Caco-2 (cell line): ENCODE measurements around the gene DLST. TPM values are rescaled to one million over a fixed set of nuclear protein-coding genes. Genes with fewer than 3 reads are reported as not detected.

Experiments
- BruUV-seq: library from RNA; stranded (reverse); fragments of 400-500 nt; replicated peaks from 2 replicates; lab custom pipeline; 2021; lab: Mats Ljungman, UMichigan
- CTCF ChIA-PET: fragments of 300-600 bp; sonication (Branson Sonifier 250); formaldehyde crosslinking; loops from one replicate; lab custom pipeline; 2022; ENCODE audit warnings: antibody characterized with exemption; lab: Charles Lee
- POLR2A ChIA-PET: fragments of 300-600 bp; sonication (Branson Sonifier 250); formaldehyde crosslinking; loops from one replicate; lab custom pipeline; 2022; ENCODE audit warnings: antibody characterized with exemption; lab: Charles Lee
- DNase-seq, 2 experiments: peaks; one replicate each; pipeline versions ENCODE4 v3.0.0 to v3.0.0-alpha.2; 2020 to 2022
- H3K27me3 ChIP-seq: replicated peaks from 2 replicates; pipeline ENCODE4 v1.6.0; 2011; ENCODE audit warnings: low read length; ENCODE audit not compliant: control insufficient read depth, insufficient read depth
- H3K36me3 ChIP-seq: 2 replicates; pipeline ENCODE4 v1.5.1; 2011; ENCODE audit warnings: low read length; ENCODE audit not compliant: control insufficient read depth, insufficient read depth
- H3K4me1 ChIP-seq: fragments of 250-450 bp; sonication (Bioruptor Pico); 2 replicates; pipeline ENCODE4 v1.5.1; 2020; ENCODE audit warnings: mild to moderate bottlenecking
- H3K4me3 ChIP-seq: 2 replicates; pipeline ENCODE4 v1.5.1; 2011; ENCODE audit warnings: low read depth, mild to moderate bottlenecking, control low read depth, low read length
- H3K9me3 ChIP-seq: fragments of 250-450 bp; sonication (Bioruptor Pico); 2 replicates; pipeline ENCODE4 v1.5.1; 2020; ENCODE audit warnings: mild to moderate bottlenecking, moderate library complexity
- H3K27ac Mint-ChIP-seq: one replicate; pipeline ENCODE4 v1.8.0; 2022; ENCODE audit warnings: mixed read lengths; ENCODE audit not compliant: unreplicated experiment
- H3K27me3 Mint-ChIP-seq: one replicate; pipeline ENCODE4 v1.8.0; 2022; ENCODE audit warnings: mixed read lengths; ENCODE audit not compliant: insufficient read depth, unreplicated experiment
- H3K36me3 Mint-ChIP-seq: one replicate; pipeline ENCODE4 v1.8.0; 2022; ENCODE audit warnings: mild to moderate bottlenecking, mixed read lengths; ENCODE audit not compliant: insufficient read depth, unreplicated experiment
- H3K4me1 Mint-ChIP-seq: one replicate; pipeline ENCODE4 v1.8.0; 2022; ENCODE audit warnings: low read depth, mixed read lengths; ENCODE audit not compliant: unreplicated experiment
- H3K4me3 Mint-ChIP-seq: one replicate; pipeline ENCODE4 v1.8.0; 2022; ENCODE audit warnings: mild to moderate bottlenecking, moderate library complexity, mixed read lengths; ENCODE audit not compliant: unreplicated experiment
- H3K9me3 Mint-ChIP-seq: one replicate; pipeline ENCODE4 v1.8.0; 2022; ENCODE audit warnings: mixed read lengths; ENCODE audit not compliant: unreplicated experiment
- intact Hi-C: fragments of 100-400 bp; cut with micrococcal nuclease; formaldehyde crosslinking; loops from one replicate; pipeline ENCODE4 v1.10.0; 2022; ENCODE audit not compliant: unreplicated experiment
- total RNA-seq: library from RNA; stranded (reverse); gene quantifications from 2 replicates; pipeline ENCODE4 v1.2.3, GENCODE V29; 2022
- TF ChIP-seq, protein P1 (sequence below), 2 experiments: fragments of 200-600 bp in 1 of 2; IDR thresholded peaks; 1 replicate in 1 of 2; 2 replicates in 1 of 2; pipeline versions ENCODE4 v1.5.1 to v1.8.0; 2011 to 2022; ENCODE audit warnings: antibody characterized with exemption in 1 of 2, control low read depth in 1 of 2, inconsistent platforms in 1 of 2, low read depth in 1 of 2, low read length in 1 of 2, mild to moderate bottlenecking in 1 of 2, moderate library complexity in 1 of 2; ENCODE audit not compliant: insufficient read depth in 1 of 2, severe bottlenecking in 1 of 2, unreplicated experiment in 1 of 2

DLST gene
- total RNA-seq, 1 experiment from 2014 or later: 88.1 TPM

DNA sequence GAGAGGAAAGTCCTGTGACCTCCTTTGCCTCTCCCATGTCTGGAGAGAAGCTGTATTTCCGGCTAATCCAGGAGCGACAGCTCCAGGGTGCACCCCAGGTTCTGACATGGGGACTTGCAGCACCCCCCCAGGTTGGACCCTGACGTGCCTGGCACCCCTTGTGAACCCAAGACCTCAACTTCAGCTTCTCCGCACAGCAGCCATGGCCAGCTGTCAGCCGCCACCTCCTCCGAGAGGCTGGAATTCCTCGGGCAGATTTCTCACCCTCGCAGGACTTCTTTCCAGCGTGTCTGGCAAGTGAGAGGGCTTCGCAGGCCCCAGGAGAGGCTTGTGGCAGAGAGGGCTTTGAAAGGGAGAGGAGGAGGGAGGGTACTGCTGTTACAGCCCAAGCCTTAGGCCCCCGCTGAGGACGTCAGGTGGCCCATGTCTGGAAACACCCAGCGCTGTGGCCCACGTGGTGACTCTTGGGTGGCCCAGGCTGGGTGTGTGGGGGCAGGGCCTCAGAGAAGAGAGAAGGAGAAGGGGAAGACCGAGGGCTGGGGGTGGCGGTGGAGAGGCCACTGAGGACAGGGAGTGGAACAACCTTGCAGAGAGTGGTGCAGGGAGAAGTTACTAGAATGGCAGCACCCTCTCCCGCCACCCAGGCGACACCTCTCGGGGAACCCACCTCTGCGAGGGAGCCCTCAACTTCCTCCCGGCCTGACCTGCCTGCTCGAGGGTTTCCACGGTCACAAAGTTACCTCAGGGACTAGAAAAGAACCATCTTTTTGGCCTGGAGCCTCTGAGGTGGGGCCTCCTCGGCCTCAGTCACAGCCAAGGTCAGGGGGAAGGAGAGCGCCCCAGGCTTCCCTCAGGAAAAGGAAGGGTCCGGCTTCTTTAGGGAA is 53.0 kb downstream of the DLST start:
- no peaks in the 10 kb centered on the region for H3K4me1 Mint-ChIP-seq
- POLR2A ChIA-PET: no interaction called here
- no peak for DNase-seq
- H3K27ac Mint-ChIP-seq: no peak overlapping the region
- no peaks in the 10 kb centered on the region for H3K9me3 ChIP-seq
- peaks cover 6% of the 10 kb centered on the region for H3K27me3 Mint-ChIP-seq
- no peaks in the 10 kb centered on the region for H3K4me1 ChIP-seq
- peaks cover under 1% of the 10 kb centered on the region for H3K36me3 Mint-ChIP-seq
- no peaks in the 10 kb centered on the region for H3K27me3 ChIP-seq
- TF ChIP-seq, protein P1, sequence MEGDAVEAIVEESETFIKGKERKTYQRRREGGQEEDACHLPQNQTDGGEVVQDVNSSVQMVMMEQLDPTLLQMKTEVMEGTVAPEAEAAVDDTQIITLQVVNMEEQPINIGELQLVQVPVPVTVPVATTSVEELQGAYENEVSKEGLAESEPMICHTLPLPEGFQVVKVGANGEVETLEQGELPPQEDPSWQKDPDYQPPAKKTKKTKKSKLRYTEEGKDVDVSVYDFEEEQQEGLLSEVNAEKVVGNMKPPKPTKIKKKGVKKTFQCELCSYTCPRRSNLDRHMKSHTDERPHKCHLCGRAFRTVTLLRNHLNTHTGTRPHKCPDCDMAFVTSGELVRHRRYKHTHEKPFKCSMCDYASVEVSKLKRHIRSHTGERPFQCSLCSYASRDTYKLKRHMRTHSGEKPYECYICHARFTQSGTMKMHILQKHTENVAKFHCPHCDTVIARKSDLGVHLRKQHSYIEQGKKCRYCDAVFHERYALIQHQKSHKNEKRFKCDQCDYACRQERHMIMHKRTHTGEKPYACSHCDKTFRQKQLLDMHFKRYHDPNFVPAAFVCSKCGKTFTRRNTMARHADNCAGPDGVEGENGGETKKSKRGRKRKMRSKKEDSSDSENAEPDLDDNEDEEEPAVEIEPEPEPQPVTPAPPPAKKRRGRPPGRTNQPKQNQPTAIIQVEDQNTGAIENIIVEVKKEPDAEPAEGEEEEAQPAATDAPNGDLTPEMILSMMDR (IDR thresholded peaks at IDR 0.05; ENCODE audit: insufficient read depth in 1 of 2, low read depth in 1 of 2, low read length in 1 of 2, severe bottlenecking in 1 of 2, unreplicated experiment in 1 of 2): no peak
- H3K4me3 Mint-ChIP-seq: no peak overlapping the region
- H3K4me3 ChIP-seq: no peak overlapping the region
- no peaks in the 10 kb centered on the region for H3K36me3 ChIP-seq
- CTCF ChIA-PET: interaction anchor here (1.3 to 1.5 kb wide), 2 partner anchors 10 to 29 kb away, joined by 3 to 4 read pairs; no protein-coding TSS in a partner anchor
- H3K9me3 Mint-ChIP-seq: peaks cover 10% of the 10 kb centered on the region
- intact Hi-C loops: no loop called here
- BruUV-seq: no TSS peak

DNA sequence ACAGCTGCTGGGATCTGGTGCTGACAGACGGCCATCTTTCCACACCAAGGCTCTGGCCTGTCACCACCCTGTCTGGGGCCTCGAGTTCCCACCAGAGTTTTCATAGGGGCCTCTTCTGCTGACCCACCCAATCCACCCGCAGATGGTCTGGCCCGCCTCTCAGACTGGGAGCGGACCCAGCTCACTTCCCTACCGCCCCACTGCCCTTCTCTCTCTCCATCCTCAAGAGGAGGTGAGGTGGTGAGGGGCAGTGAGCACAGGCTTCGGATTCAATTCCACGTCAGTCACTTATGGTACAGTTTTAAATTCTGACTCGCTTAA is 53.6 kb downstream of the DLST start:
- H3K4me1 Mint-ChIP-seq: no peaks in the 10 kb centered on the region
- TF ChIP-seq, protein P1 (IDR thresholded peaks at IDR 0.05; ENCODE audit: insufficient read depth in 1 of 2, low read depth in 1 of 2, low read length in 1 of 2, severe bottlenecking in 1 of 2, unreplicated experiment in 1 of 2): no peak
- H3K27me3 Mint-ChIP-seq: peaks cover 6% of the 10 kb centered on the region
- POLR2A ChIA-PET: no interaction called here
- BruUV-seq: no TSS peak
- Histone ChIP-seq H3K27me3 (no peaks in the 10 kb centered on the region), H3K9me3 (no peaks in the 10 kb centered on the region), H3K4me3 (no peak overlapping the region), H3K36me3 (no peaks in the 10 kb centered on the region), H3K4me1 (no peaks in the 10 kb centered on the region)
- no peak overlapping the region for H3K4me3 Mint-ChIP-seq
- peaks cover 6% of the 10 kb centered on the region for H3K36me3 Mint-ChIP-seq
- intact Hi-C loops: no loop called here
- no peak for DNase-seq
- peaks cover 10% of the 10 kb centered on the region for H3K9me3 Mint-ChIP-seq
- CTCF ChIA-PET: no interaction called here
- no peak overlapping the region for H3K27ac Mint-ChIP-seq

DNA sequence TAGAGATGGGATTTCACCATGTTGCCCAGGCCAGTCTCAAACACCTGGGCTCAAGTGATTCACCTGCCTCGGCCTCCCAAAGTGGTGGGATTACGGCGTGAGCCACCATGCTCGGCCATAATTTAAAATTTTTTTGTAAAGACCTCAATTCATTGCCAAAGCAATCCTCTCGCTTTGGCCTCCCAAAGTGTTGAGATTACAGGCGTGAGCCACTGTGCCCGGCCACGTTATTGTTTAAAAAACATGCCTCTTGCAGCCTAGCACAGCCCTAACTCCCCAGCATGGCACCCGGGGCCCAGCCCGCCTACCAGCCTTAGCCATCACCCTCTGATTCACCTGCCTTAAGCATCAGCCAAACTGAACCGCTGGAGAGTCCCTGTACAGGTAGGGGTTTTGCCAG is 54.4 kb downstream of the DLST start:
- no peaks in the 10 kb centered on the region for H3K9me3 ChIP-seq
- ChIA-PET POLR2A (no interaction called here), CTCF (no interaction called here)
- no peak for DNase-seq
- TF ChIP-seq, protein P1 (IDR thresholded peaks at IDR 0.05; ENCODE audit: insufficient read depth in 1 of 2, low read depth in 1 of 2, low read length in 1 of 2, severe bottlenecking in 1 of 2, unreplicated experiment in 1 of 2): no peak
- intact Hi-C loops: no loop called here
- no peaks in the 10 kb centered on the region for H3K36me3 ChIP-seq
- no peaks in the 10 kb centered on the region for H3K27me3 ChIP-seq
- no TSS peak for BruUV-seq
- Mint-ChIP-seq H3K9me3 (peaks cover 10% of the 10 kb centered on the region), H3K4me3 (no peak overlapping the region), H3K27ac (no peak overlapping the region), H3K4me1 (no peaks in the 10 kb centered on the region), H3K36me3 (peaks cover 7% of the 10 kb centered on the region), H3K27me3 (peaks cover 6% of the 10 kb centered on the region)
- no peaks in the 10 kb centered on the region for H3K4me1 ChIP-seq
- no peak overlapping the region for H3K4me3 ChIP-seq
